Tibial artery (tissue), 4 donors: ENCODE data around the gene TNS4.

Experiments
- DNase-seq, 2 donors: peaks; one replicate each; pipeline ENCODE4 v3.0.0-alpha.2; 2019
- H3K27ac ChIP-seq, 2 donors: fragments of 200-600 bp; sonication (generic) in 1 of 2; 1 replicate in 1 of 2; 2 replicates in 1 of 2; pipeline ENCODE4 v1.5.1; 2018 to 2019; ENCODE audit warnings: mild to moderate bottlenecking in 1 of 2
- H3K27me3 ChIP-seq, 2 donors: fragments of 200-600 bp; sonication (generic) in 1 of 2; one replicate each; pipeline versions ENCODE4 v1.5.1 to v1.6.0; 2016 to 2019
- H3K36me3 ChIP-seq, 3 donors: fragments of 200-600 bp; sonication (generic) in 2 of 3; one replicate each; pipeline ENCODE4 v1.5.1; 2016 to 2019; ENCODE audit warnings: mild to moderate bottlenecking in 2 of 3
- H3K4me1 ChIP-seq, 4 donors: fragments of 200-600 bp; sonication (generic) in 2 of 4; 1 replicate in 3 of 4; 2 replicates in 1 of 4; pipeline ENCODE4 v1.5.1; 2016 to 2019
- H3K4me3 ChIP-seq, 2 donors: fragments of 200-600 bp; sonication (generic) in 1 of 2; 1 replicate in 1 of 2; 2 replicates in 1 of 2; pipeline ENCODE4 v1.5.1; 2018 to 2019; ENCODE audit warnings: mild to moderate bottlenecking in 2 of 2
- H3K9me3 ChIP-seq, 3 donors: fragments of 200-600 bp; sonication (generic) in 1 of 3; one replicate each; pipeline ENCODE4 v1.5.1; 2016 to 2019
- intact Hi-C: fragments of 100-400 bp; cut with DNase I; formaldehyde crosslinking; loops from one replicate; pipeline ENCODE4 v1.15.0; 2023; ENCODE audit warnings: low total_unique reads
- TF ChIP-seq, protein P1 (sequence below), 2 experiments: fragments of 200-600 bp in 1 of 2; fragments of 450-650 bp in 1 of 2; IDR thresholded peaks; one replicate each; pipeline ENCODE4 v1.5.1; 2017 to 2019; ENCODE audit warnings: antibody characterized with exemption in 2 of 2, mild to moderate bottlenecking in 1 of 2, moderate library complexity in 1 of 2

The TNS4 gene

DNA sequence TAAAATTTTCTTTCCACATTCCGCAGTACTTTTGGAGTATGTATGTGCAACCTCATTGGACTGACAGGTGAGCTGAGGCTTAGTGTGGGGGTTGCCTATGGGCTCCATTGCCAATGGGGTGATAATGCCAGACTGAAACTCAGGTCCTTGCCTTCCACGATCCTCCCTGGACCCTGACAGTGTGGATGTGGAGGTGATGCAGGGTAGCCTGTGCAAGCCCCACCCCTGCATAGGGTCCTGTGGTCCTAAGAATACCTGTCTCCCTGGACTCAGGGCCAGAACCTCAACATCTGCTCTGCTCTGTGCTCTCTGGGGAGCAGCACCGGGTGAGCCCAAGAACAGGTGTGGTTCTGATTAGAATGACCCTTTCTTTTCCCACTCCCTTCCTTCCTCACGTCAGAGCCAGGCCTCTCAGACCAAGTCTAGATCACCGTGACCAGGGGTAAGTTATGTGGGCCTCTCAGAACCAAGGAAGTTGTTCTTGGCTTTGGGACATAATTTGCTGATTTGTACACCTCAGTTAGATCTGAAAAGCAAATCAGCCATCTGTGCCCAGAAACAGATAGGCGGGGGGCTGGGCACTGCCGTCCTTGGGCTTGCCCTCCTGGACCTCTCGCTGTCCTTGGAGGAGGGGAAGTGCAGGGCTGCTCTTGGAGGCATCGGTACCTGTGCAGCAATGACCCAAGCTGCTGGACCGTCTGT lies 8.4 kb upstream of the TNS4 start:
- Histone ChIP-seq H3K4me3 (no peak overlapping the region), H3K27me3 (no peaks in the 10 kb centered on the region), H3K36me3 (no peaks in the 10 kb centered on the region), H3K27ac (no peak overlapping the region), H3K4me1 (peaks cover 0 to 10% (median 3%) of the 10 kb centered on the region in 4 donors), H3K9me3 (no peaks in the 10 kb centered on the region)
- TF ChIP-seq, protein P1, sequence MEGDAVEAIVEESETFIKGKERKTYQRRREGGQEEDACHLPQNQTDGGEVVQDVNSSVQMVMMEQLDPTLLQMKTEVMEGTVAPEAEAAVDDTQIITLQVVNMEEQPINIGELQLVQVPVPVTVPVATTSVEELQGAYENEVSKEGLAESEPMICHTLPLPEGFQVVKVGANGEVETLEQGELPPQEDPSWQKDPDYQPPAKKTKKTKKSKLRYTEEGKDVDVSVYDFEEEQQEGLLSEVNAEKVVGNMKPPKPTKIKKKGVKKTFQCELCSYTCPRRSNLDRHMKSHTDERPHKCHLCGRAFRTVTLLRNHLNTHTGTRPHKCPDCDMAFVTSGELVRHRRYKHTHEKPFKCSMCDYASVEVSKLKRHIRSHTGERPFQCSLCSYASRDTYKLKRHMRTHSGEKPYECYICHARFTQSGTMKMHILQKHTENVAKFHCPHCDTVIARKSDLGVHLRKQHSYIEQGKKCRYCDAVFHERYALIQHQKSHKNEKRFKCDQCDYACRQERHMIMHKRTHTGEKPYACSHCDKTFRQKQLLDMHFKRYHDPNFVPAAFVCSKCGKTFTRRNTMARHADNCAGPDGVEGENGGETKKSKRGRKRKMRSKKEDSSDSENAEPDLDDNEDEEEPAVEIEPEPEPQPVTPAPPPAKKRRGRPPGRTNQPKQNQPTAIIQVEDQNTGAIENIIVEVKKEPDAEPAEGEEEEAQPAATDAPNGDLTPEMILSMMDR (IDR thresholded peaks at IDR 0.05) = no peak
- no peak for DNase-seq
- intact Hi-C loops = no loop called here

DNA sequence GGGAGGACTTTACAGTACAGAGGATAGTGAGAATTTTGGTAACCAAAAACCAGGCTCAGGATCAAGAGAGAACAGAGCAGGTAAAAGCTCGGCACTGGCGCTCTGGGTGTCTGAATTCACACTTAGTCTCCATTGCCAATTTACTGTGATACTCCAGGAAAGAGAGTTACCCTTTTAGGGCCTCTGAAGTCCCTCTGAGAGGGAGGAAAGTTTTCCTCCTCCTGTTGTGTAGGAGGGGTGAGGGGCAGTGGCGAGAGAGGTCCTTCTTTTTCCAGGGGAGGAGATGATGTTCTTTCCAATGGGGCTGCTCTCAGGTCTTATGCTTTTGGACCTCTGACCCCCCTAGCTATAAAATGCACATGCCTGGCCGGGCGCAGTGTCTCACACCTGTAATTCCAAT lies 5.4 kb upstream of the TNS4 start:
- DNase-seq = no peak
- Histone ChIP-seq H3K27me3 (no peaks in the 10 kb centered on the region), H3K9me3 (peaks cover 0 to 4% (median 0%) of the 10 kb centered on the region in 3 donors), H3K27ac (no peak overlapping the region), H3K4me3 (no peak overlapping the region), H3K36me3 (no peaks in the 10 kb centered on the region), H3K4me1 (peaks cover 0 to 4% (median 0%) of the 10 kb centered on the region in 4 donors)
- intact Hi-C loops = no loop called here
- TF ChIP-seq, protein P1 (IDR thresholded peaks at IDR 0.05) = no peak

DNA sequence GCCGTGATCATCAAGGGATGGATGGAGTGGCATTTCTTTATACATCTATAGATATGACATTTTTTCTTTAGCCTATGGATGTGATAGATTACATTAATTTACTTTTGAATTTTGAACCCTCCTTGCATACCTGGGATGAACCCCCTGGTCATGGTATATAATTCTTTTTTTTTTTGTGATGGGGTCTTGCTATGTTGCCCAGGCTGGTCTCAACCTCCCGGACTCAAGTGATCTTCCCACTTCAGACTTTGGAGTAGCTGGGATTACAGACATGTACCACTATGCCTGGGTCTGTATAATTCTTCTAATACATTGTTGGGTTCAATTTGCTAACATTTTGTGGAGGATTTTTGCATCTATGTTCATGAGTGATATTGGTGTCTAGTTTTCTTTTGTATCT lies 1.7 kb upstream of the TNS4 start:
- no peaks in the 10 kb centered on the region for H3K36me3 ChIP-seq
- no peak overlapping the region for H3K4me3 ChIP-seq
- intact Hi-C loops = no loop called here
- peaks cover 12 to 25% (median 20%) of the 10 kb centered on the region in 4 donors for H3K4me1 ChIP-seq
- no peaks in the 10 kb centered on the region for H3K27me3 ChIP-seq
- H3K9me3 ChIP-seq = peaks cover 0 to 4% (median 0%) of the 10 kb centered on the region in 3 donors
- no peak overlapping the region for H3K27ac ChIP-seq
- no peak for DNase-seq
- TF ChIP-seq, protein P1 (IDR thresholded peaks at IDR 0.05) = no peak

DNA sequence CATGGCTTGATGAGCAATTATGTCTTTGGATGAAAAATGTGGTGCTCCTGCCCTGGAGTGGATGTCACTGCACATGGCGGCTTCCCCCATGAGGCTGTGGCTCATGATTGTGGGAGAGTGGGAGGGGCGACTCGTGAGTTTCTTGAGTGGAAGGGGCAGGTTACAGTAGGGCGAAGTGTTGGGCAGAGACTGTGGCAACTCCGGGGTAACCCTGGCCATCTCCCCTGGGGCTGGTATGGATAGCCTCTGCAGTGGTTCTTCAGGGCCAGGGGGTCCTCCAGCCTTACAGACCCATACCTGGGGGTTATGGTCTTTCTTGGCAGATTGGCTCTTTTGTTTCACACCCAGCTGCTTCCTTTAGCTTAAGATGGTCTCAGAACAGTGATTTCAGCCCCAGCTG lies 1.3 kb upstream of the TNS4 start:
- DNase-seq = no peak
- Histone ChIP-seq H3K27ac (no peak overlapping the region), H3K4me3 (no peak overlapping the region), H3K4me1 (peaks cover 12 to 29% (median 21%) of the 10 kb centered on the region in 4 donors), H3K9me3 (peaks cover 0 to 4% (median 0%) of the 10 kb centered on the region in 3 donors), H3K36me3 (no peaks in the 10 kb centered on the region), H3K27me3 (no peaks in the 10 kb centered on the region)
- intact Hi-C loops = no loop called here
- TF ChIP-seq, protein P1 (IDR thresholded peaks at IDR 0.05) = no peak

DNA sequence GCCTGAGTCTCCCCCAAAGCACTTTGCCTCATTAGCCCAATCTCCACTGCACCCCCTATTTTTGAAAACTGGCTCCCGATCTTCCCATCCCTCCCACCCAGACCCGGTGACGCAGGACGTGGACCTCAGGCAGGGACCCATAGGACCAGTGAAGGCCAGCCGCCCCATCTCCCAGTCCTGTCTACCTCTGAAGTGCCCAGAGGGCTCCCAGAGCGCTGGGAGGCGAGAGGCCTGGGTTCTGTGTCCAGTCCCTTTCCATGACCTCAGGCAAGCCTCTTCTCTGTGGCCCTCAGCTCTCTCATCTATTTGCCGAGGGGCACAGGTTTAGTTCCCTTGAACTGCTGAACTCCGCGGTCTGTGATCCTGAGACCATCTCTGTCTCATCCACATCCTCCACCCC lies 714 bp downstream of the TNS4 start:
- H3K27me3 ChIP-seq = no peaks in the 10 kb centered on the region
- no peak overlapping the region for H3K4me3 ChIP-seq
- no peak for DNase-seq
- H3K36me3 ChIP-seq = no peaks in the 10 kb centered on the region
- TF ChIP-seq, protein P1 (IDR thresholded peaks at IDR 0.05) = no peak
- peak overlapping the region in 1 of 2 donors; percentile 66 for H3K27ac ChIP-seq
- peaks cover 12 to 29% (median 21%) of the 10 kb centered on the region in 4 donors for H3K4me1 ChIP-seq
- intact Hi-C loops = no loop called here
- peaks cover 0 to 4% (median 0%) of the 10 kb centered on the region in 3 donors for H3K9me3 ChIP-seq
